HTR-8/SVneo (cell line): Measurements from ENCODE around the gene SAC3D1.

Source experiments
- DNase-seq: peaks from one replicate; pipeline ENCODE4 v3.0.0; 2011; ENCODE audit warnings: low spot score, mixed read lengths; ENCODE audit not compliant: insufficient read length
- FAIRE-seq: peaks from 2 replicates; lab custom pipeline; 2011; peaks lifted over from hg19 to GRCh38; lab: Jason Lieb, UNC

SAC3D1 gene

DNA sequence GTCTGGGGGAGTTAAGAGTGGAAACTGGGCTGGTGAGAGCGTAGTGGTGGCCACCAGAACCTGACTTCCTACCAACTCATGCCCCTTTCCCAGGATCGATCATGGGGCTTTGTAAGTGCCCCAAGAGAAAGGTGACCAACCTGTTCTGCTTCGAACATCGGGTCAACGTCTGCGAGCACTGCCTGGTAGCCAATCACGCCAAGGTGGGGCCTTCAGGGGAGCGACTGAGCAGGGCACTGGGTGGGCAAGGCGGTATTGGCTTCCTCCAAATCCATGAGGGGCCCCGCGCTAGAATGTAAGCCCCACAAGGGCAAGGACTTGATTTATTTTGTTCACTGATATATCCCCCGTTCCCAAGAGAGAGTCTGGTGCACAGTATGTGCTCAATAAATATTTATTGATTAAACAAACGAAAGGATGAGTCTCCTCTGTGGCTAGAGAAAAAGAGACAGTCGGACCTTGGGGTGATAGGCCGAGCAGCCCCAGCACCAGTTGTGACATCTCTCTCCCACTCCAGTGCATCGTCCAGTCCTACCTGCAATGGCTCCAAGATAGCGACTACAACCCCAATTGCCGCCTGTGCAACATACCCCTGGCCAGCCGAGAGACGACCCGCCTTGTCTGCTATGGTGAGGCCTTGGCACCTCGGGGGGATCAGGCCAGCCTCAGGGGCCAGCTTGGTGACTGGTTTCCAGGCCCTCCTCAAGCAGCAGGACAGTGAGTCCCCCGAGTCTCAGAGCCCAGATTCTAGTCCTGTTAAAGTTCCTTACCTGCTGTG, 43.8 kb downstream of the SAC3D1 start:
- no peak for FAIRE-seq

DNA sequence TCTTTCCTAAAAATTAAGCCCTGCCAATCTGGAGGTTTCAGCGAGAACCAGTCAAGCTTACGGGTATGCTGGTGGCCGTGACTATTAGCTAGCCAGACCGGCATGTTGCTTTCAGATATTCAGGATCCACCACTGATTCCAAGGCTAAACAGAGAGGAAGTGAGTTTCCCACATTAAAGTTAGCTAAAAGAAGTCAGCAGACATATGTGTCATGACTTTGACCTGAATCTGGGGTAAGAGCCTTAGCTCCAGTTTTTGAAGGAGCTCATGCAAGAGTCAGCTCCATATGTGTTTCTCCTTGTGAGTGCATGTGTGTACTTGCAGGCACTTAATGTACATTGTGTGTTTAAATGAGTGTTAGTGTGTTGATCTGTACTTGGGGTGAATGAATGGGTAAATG, 44.4 kb downstream of the SAC3D1 start:
- DNase-seq = no peak
- no peak for FAIRE-seq

More for the DNA sequence above, 43.8 kb downstream of the SAC3D1 start:
- DNase-seq = no peak

DNA sequence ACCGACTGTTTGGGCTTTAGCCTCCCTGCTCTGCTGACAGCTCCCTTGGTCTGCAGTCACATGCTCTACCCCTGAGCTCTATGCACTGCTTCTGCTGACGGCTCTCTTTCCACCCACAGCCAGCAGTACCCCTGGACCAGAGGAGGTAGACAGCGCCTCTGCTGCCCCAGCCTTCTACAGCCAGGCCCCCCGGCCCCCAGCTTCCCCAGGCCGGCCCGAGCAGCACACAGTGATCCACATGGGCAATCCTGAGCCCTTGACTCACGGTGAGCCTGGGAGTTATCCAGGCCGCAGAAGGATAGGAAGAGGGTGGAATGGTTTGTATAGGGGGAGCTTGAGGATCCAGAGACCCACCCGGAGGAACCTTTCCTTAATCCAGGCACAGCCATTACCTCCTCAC, 45.8 kb downstream of the SAC3D1 start:
- FAIRE-seq (no peak), DNase-seq (no peak)

DNA sequence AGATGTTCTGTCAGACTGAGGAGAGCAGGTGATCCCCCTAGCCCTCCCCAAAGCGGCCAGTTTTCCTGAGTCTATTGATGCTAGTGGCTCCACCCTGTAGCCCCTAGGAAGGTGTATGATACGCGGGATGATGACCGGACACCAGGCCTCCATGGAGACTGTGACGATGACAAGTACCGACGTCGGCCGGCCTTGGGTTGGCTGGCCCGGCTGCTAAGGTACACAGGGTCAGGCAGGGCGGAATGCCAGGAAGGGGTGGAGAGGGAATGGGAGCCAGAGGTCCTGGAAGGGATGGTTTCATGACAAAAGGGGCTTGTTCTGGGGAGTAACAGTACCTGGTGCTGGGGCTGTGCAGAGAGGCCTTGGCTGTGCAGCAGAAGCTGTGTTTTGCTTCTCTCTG, 46.2 kb downstream of the SAC3D1 start:
- FAIRE-seq = no peak
- DNase-seq = no peak

DNA sequence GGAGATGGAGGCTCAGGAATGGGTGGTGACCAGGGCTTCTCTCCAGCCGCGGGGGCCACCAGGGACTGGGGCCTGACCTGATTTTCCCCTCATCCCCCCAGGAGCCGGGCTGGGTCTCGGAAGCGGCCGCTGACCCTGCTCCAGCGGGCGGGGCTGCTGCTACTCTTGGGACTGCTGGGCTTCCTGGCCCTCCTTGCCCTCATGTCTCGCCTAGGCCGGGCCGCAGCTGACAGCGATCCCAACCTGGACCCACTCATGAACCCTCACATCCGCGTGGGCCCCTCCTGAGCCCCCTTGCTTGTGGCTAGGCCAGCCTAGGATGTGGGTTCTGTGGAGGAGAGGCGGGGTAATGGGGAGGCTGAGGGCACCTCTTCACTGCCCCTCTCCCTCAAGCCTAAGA, 46.8 kb downstream of the SAC3D1 start:
- no peak for DNase-seq
- FAIRE-seq = no peak

DNA sequence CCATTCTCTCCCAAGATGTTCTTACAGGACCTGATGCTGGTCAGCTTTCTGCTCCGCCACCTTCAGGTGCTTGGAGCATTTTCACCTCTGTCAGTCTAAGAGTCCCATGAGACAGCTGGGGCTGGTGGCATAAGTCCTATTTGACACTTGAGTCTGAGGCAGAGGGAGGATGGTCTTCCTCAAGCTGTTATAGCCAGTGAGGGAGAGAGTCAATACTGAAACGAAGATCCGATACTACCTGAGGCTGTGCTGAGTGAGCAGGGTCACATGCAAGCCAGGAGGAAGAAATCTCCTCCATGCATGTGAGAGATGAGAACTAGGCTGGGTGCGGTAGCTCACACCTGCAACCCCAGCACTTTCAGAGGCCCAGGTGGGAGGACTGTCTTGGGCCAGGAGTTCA, 48.6 kb downstream of the SAC3D1 start:
- FAIRE-seq (no peak), DNase-seq (no peak)

DNA sequence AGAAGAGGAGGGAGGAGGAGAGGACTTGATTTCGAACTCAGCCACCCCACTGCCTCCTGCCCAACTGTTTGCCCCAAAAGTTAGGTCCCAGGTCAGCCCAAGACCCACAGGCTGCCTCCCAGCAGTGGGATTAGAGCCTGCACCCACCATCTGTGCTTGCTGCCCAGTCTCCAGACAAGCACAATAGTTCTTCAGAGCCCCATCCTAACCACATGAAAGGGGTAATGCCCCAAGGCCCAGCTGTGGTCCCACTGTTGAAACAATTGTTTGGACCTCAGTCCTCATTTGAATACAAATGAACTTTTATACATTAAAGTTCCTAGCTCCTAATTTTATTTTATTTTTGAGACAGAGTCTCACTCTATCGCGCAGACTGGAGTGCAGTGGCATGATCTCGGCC, 49.6 kb downstream of the SAC3D1 start:
- FAIRE-seq (no peak), DNase-seq (no peak)
